CD14-positive monocyte (primary cell): ENCODE measurements around the gene ABL2. TPM values are rescaled to one million over a fixed set of nuclear protein-coding genes. Genes with fewer than 3 reads are reported as not detected.

ENCODE experiments used
- DNase-seq, 3 donors: peaks; one replicate each; pipeline ENCODE4 v3.0.0-alpha.2; 2011 to 2022
- H2AFZ ChIP-seq: 2 replicates; pipeline ENCODE4 v1.6.0; 2012; ENCODE audit warnings: mild to moderate bottlenecking, low read depth, low read length, inconsistent platforms; ENCODE audit not compliant: insufficient read depth, poor library complexity, severe bottlenecking
- H3K27ac ChIP-seq, 2 donors: 1 replicate in 1 of 2; 2 replicates in 1 of 2; pipeline ENCODE4 v1.5.1; 2012 to 2013; ENCODE audit warnings: low read length in 2 of 2, control low read depth in 1 of 2, inconsistent platforms in 1 of 2, low read depth in 1 of 2, mild to moderate bottlenecking in 1 of 2
- H3K27me3 ChIP-seq, 2 donors: one replicate each; pipeline versions ENCODE4 v1.6.0 to v1.6.1; 2011 to 2013; ENCODE audit warnings: low read length in 2 of 2; ENCODE audit not compliant: control insufficient read depth in 2 of 2, insufficient read depth in 2 of 2
- H3K36me3 ChIP-seq, 2 donors: replicated peaks in 1 of 2; 1 replicate in 1 of 2; 2 replicates in 1 of 2; pipeline versions ENCODE4 v1.5.1 to v1.6.1; 2012 to 2013; ENCODE audit warnings: low read length in 2 of 2, control low read depth in 1 of 2, inconsistent platforms in 1 of 2, mild to moderate bottlenecking in 1 of 2; ENCODE audit not compliant: insufficient read depth in 2 of 2, control insufficient read depth in 1 of 2
- H3K4me1 ChIP-seq, 2 donors: 1 replicate in 1 of 2; 2 replicates in 1 of 2; pipeline versions ENCODE4 v1.5.1 to v1.6.1; 2012 to 2013; ENCODE audit warnings: low read length in 2 of 2, control low read depth in 1 of 2, inconsistent platforms in 1 of 2, mild to moderate bottlenecking in 1 of 2, moderate library complexity in 1 of 2; ENCODE audit not compliant: insufficient read depth in 2 of 2, control insufficient read depth in 1 of 2
- H3K4me2 ChIP-seq: replicated peaks from 2 replicates; pipeline ENCODE3; 2012; ENCODE audit warnings: low read length, moderate library complexity, mild to moderate bottlenecking; ENCODE audit not compliant: poor library complexity, severe bottlenecking; ENCODE audit errors: extremely low read depth
- H3K4me3 ChIP-seq, 3 experiments: fragments of 200-600 bp in 1 of 3; sonication (generic) in 1 of 3; replicated peaks in 1 of 3; 1 replicate in 2 of 3; 2 replicates in 1 of 3; pipeline ENCODE4 v1.5.1; 2011 to 2013; ENCODE audit warnings: low read length in 3 of 3, mild to moderate bottlenecking in 3 of 3, control low read depth in 2 of 3, low read depth in 2 of 3, inconsistent platforms in 1 of 3, moderate library complexity in 1 of 3
- H3K79me2 ChIP-seq: 2 replicates; pipeline ENCODE4 v1.6.0; 2012; ENCODE audit warnings: mild to moderate bottlenecking, control low read depth, inconsistent platforms, low read length, moderate library complexity; ENCODE audit not compliant: insufficient read depth
- H3K9ac ChIP-seq: 2 replicates; pipeline ENCODE4 v1.6.0; 2017; ENCODE audit warnings: low read length, mild to moderate bottlenecking; ENCODE audit not compliant: insufficient read depth, poor library complexity, severe bottlenecking
- H3K9me3 ChIP-seq, 2 donors: replicated peaks in 1 of 2; 1 replicate in 1 of 2; 2 replicates in 1 of 2; pipeline versions ENCODE4 v1.5.1 to v1.6.1; 2012 to 2013; ENCODE audit warnings: low read length in 2 of 2, control low read depth in 1 of 2; ENCODE audit not compliant: control insufficient read depth in 1 of 2, insufficient read depth in 1 of 2
- H4K20me1 ChIP-seq: 2 replicates; pipeline ENCODE4 v1.6.0; 2012; ENCODE audit warnings: mild to moderate bottlenecking, low read length, control low read depth, moderate library complexity; ENCODE audit not compliant: insufficient read depth
- H3K27ac Mint-ChIP-seq, 7 donors: one replicate each; pipeline ENCODE4 v1.8.0; 2020; ENCODE audit warnings: mild to moderate bottlenecking in 7 of 7, mixed read lengths in 7 of 7, moderate library complexity in 6 of 7, inconsistent platforms in 2 of 7
- H3K27me3 Mint-ChIP-seq, 3 donors: one replicate each; pipeline ENCODE4 v1.8.0; 2021 to 2022; ENCODE audit warnings: low read depth in 3 of 3, mild to moderate bottlenecking in 3 of 3, mixed read lengths in 3 of 3, moderate library complexity in 3 of 3, inconsistent platforms in 1 of 3
- H3K36me3 Mint-ChIP-seq, 2 donors: one replicate each; pipeline ENCODE4 v1.8.0; 2020; ENCODE audit warnings: mixed read lengths in 2 of 2, inconsistent platforms in 1 of 2, mild to moderate bottlenecking in 1 of 2
- H3K4me1 Mint-ChIP-seq: one replicate; pipeline ENCODE4 v1.8.0; 2020; ENCODE audit warnings: mild to moderate bottlenecking, mixed read lengths
- H3K4me3 Mint-ChIP-seq, 2 donors: one replicate each; pipeline ENCODE4 v1.8.0; 2020; ENCODE audit warnings: mild to moderate bottlenecking in 2 of 2, mixed read lengths in 2 of 2, moderate library complexity in 1 of 2
- H3K9me3 Mint-ChIP-seq, 7 donors: one replicate each; pipeline ENCODE4 v1.8.0; 2020 to 2022; ENCODE audit warnings: mixed read lengths in 7 of 7, mild to moderate bottlenecking in 6 of 7, moderate library complexity in 6 of 7, inconsistent platforms in 2 of 7
- WGBS: methylation state at CpG from one replicate; pipeline ENCODE4 v1.1.5; 2013; ENCODE audit warnings: missing lambda C conversion rate; ENCODE audit not compliant: insufficient coverage; 5-methylcytosine and 5-hydroxymethylcytosine counted together
- intact Hi-C, 2 donors: fragments of 100-400 bp; cut with micrococcal nuclease; formaldehyde crosslinking; loops; one replicate each; pipeline versions ENCODE4 v1.15.0 to v1.15.1; 2023
- polyA plus RNA-seq, 3 donors: library from polyadenylated mRNA; depleted of rRNA in 1 of 3; unstranded in 2 of 3; stranded (reverse) in 1 of 3; fragments of 300-500 nt in 2 of 3; fragments of >200 nt in 1 of 3; fragmentation: Illumina TruSeq in 2 of 3; gene quantifications; 1 replicate in 2 of 3; 2 replicates in 1 of 3; pipeline ENCODE4 v1.2.3, GENCODE V29; 2012 to 2021
- TF ChIP-seq, protein P1 (sequence below): fragments of 200-600 bp; IDR thresholded peaks from one replicate; pipeline ENCODE4 v1.8.0; 2022; ENCODE audit warnings: antibody characterized with exemption, mild to moderate bottlenecking

Gene ABL2
- polyA plus RNA-seq, 3 donors, result 0.20 to 2.1 (median 1.4) TPM

DNA sequence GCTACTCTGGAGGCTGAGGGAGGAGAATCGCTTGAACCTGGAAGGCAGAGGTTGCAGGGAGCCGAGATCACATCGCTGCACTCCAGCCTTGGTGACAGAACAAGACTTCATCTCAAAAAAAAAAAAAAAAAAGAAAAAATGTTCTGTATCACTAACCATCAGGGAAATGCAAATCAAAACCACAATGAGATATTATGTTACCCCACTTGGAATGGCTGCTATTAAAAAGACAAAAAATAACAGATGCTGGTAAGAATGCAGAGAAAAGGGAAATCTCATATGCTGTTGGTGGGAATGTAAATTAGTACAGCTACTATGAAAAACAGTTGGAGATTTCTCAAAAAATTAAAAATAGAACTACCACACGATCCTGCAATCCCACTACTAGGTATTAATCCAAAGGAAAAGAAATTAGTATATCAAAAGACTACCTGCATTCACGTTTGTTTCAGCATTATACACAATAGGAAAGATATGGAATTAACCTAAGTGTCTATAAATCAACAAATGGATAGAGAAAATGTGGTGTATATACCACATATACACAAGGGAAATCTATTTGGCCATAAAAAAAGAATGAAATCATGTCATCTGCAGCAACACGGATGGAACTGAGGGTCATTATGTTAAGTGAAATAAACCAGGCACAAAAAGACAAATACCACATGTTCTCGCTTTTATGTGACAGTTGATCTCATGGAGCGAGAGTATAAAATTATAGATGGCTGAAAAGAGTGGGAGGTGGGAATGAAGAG lies 62.6 kb downstream of the ABL2 start:
- H3K9me3 ChIP-seq, result no peaks in the 10 kb centered on the region
- Mint-ChIP-seq H3K27me3 (no peaks in the 10 kb centered on the region), H3K27ac (no peak overlapping the region), H3K36me3 (peaks cover 3 to 6% of the 10 kb centered on the region in 2 donors), H3K4me1 (peaks cover 19% of the 10 kb centered on the region), H3K4me3 (no peak overlapping the region), H3K9me3 (no peaks in the 10 kb centered on the region)
- no peak for DNase-seq
- no peaks in the 10 kb centered on the region for H3K36me3 ChIP-seq
- H3K9ac ChIP-seq, result no peak overlapping the region
- H3K4me3 ChIP-seq, result no peak overlapping the region
- H3K4me1 ChIP-seq, result peaks cover 5 to 13% of the 10 kb centered on the region in 2 donors
- no CpG with 5 or more reads among the region's 8 CpGs for WGBS
- H3K79me2 ChIP-seq, result peaks cover 5% of the 10 kb centered on the region
- H3K27me3 ChIP-seq, result no peaks in the 10 kb centered on the region
- TF ChIP-seq, protein P1, sequence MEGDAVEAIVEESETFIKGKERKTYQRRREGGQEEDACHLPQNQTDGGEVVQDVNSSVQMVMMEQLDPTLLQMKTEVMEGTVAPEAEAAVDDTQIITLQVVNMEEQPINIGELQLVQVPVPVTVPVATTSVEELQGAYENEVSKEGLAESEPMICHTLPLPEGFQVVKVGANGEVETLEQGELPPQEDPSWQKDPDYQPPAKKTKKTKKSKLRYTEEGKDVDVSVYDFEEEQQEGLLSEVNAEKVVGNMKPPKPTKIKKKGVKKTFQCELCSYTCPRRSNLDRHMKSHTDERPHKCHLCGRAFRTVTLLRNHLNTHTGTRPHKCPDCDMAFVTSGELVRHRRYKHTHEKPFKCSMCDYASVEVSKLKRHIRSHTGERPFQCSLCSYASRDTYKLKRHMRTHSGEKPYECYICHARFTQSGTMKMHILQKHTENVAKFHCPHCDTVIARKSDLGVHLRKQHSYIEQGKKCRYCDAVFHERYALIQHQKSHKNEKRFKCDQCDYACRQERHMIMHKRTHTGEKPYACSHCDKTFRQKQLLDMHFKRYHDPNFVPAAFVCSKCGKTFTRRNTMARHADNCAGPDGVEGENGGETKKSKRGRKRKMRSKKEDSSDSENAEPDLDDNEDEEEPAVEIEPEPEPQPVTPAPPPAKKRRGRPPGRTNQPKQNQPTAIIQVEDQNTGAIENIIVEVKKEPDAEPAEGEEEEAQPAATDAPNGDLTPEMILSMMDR, result no peak
- H2AFZ ChIP-seq, result no peak overlapping the region
- no peak overlapping the region for H3K27ac ChIP-seq
- H3K4me2 ChIP-seq, result no peak overlapping the region
- no peaks in the 10 kb centered on the region for H4K20me1 ChIP-seq
- intact Hi-C loops, result no loop called here

DNA sequence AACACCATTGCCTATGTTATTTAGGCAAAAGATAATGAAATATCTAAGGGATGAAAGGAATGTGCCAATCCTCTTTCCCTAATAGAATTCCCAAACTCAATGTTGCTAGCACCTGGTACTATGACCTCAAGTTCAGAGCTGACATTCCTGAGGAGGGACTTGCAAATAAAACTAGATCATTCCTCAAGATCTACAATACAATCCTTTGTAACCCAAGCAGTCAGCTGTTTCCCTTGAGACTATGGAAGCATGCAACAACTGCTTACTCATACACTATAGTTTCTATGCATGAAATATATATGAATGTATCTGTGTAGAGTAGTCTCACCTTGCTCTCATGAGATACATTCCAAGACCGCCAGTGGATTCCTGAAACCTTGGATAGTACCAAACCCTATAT lies 65.0 kb downstream of the ABL2 start:
- Histone ChIP-seq H3K27ac (no peak overlapping the region), H3K4me1 (peaks cover 5 to 7% of the 10 kb centered on the region in 2 donors), H3K27me3 (no peaks in the 10 kb centered on the region), H3K4me3 (no peak overlapping the region), H3K4me2 (no peak overlapping the region), H2AFZ (no peak overlapping the region), H3K36me3 (no peaks in the 10 kb centered on the region), H3K9ac (no peak overlapping the region), H4K20me1 (no peaks in the 10 kb centered on the region), H3K9me3 (no peaks in the 10 kb centered on the region), H3K79me2 (peaks cover 11% of the 10 kb centered on the region)
- WGBS, result no CpG with 5 or more reads among the region's 1 CpG
- H3K9me3 Mint-ChIP-seq, result no peaks in the 10 kb centered on the region
- H3K27me3 Mint-ChIP-seq, result no peaks in the 10 kb centered on the region
- H3K27ac Mint-ChIP-seq, result no peak overlapping the region
- no peak overlapping the region for H3K4me3 Mint-ChIP-seq
- peaks cover 12% of the 10 kb centered on the region for H3K4me1 Mint-ChIP-seq
- H3K36me3 Mint-ChIP-seq, result peaks cover 5 to 8% of the 10 kb centered on the region in 2 donors
- intact Hi-C loops, result no loop called here
- TF ChIP-seq, protein P1, result no peak
- no peak for DNase-seq
